OCI-M2 (cell line): Measurements from ENCODE around the gene DEPDC4.
A peak's percentile ranks its signal among the peaks of the same experiment; 100 is the strongest.

Experiments
- DNase-seq: peaks from one replicate; lab custom pipeline; 2025; ENCODE audit not compliant: unreplicated experiment; lab: John Stamatoyannopoulos, UW

Gene DEPDC4

GRCh38 chr12:100215209-100215608 lies 51.7 kb downstream of the DEPDC4 start:
- no peak for DNase-seq

GRCh38 chr12:100214518-100214917 lies 52.4 kb downstream of the DEPDC4 start:
- no peak for DNase-seq

GRCh38 chr12:100213016-100213891 lies 53.6 kb downstream of the DEPDC4 start:
- DNase-seq, result no peak

GRCh38 chr12:100211698-100212097 lies 55.2 kb downstream of the DEPDC4 start:
- no peak for DNase-seq

- no peak for DNase-seq
Measured at GRCh38 chr12:100208834-100209233, 58.0 kb downstream of the DEPDC4 start.

GRCh38 chr12:100207311-100207710 lies 59.6 kb downstream of the DEPDC4 start:
- no peak for DNase-seq

GRCh38 chr12:100201604-100202423 lies 65.1 kb downstream of the DEPDC4 start:
- DNase-seq, result no peak

GRCh38 chr12:100200463-100201181 lies 66.3 kb downstream of the DEPDC4 start, which contains the start of gene ACTR6:
TSS of gene ACTR6 (plus strand) at chr12:100200815. CDS start at chr12:100200852, 37 bp downstream.
- DNase-seq, result peak; percentile 64

- no peak for DNase-seq
Measured at GRCh38 chr12:100199347-100200149, 67.3 kb downstream of the DEPDC4 start.

- DNase-seq, result no peak
Measured at GRCh38 chr12:100199023-100199346, 67.9 kb downstream of the DEPDC4 start.

GRCh38 chr12:100197486-100197885 lies 69.4 kb downstream of the DEPDC4 start:
- DNase-seq, result no peak

- no peak for DNase-seq
Measured at GRCh38 chr12:100193085-100193484, 73.8 kb downstream of the DEPDC4 start.
